Measurements from ENCODE around the gene ARHGAP32.

DNA sequence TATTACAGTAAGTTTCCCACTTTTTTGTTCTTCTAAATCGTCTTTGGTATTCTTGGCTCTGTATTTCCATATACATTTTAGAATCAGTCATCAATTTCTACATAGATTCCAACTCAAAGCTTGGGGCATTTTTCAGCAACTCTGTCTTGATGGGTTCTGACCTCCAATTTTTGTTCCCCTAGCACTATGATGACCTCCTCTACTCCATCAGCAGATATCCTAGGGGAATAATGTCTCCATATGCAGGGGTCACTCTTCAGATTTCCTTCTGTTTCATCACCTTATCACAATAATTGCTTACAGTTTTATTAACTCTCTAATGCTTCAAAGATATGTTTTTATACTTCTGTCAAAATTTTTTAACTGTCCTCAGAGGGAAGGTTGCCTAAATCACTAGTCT, 158.1 kb downstream of the ARHGAP32 start:
- TF ChIP-seq, protein P1, sequence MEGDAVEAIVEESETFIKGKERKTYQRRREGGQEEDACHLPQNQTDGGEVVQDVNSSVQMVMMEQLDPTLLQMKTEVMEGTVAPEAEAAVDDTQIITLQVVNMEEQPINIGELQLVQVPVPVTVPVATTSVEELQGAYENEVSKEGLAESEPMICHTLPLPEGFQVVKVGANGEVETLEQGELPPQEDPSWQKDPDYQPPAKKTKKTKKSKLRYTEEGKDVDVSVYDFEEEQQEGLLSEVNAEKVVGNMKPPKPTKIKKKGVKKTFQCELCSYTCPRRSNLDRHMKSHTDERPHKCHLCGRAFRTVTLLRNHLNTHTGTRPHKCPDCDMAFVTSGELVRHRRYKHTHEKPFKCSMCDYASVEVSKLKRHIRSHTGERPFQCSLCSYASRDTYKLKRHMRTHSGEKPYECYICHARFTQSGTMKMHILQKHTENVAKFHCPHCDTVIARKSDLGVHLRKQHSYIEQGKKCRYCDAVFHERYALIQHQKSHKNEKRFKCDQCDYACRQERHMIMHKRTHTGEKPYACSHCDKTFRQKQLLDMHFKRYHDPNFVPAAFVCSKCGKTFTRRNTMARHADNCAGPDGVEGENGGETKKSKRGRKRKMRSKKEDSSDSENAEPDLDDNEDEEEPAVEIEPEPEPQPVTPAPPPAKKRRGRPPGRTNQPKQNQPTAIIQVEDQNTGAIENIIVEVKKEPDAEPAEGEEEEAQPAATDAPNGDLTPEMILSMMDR (IDR thresholded peaks at IDR 0.05) = no peak
- TF ChIP-seq POLR2AphosphoS5 (IDR thresholded peaks at IDR 0.05) = no peak
